HG03095 (cell line): Measurements from ENCODE around the gene EFCAB9.

Source experiments
- ATAC-seq: cut with Tn5 transposase; IDR thresholded peaks from one replicate; pipeline ENCODE4 v1.9.1; 2021; ENCODE audit warnings: moderate library complexity; ENCODE audit not compliant: unreplicated experiment

Gene EFCAB9

GRCh38 chr5:172165465-172165864 lies 28.5 kb upstream of the EFCAB9 start:
- ATAC-seq: no peak

- no peak for ATAC-seq
Measured at GRCh38 chr5:172166030-172166826, 27.7 kb upstream of the EFCAB9 start.

GRCh38 chr5:172167895-172168294 lies 26.1 kb upstream of the EFCAB9 start:
- no peak for ATAC-seq

- ATAC-seq: no peak
Measured at GRCh38 chr5:172168311-172168710, 25.7 kb upstream of the EFCAB9 start.

DNA sequence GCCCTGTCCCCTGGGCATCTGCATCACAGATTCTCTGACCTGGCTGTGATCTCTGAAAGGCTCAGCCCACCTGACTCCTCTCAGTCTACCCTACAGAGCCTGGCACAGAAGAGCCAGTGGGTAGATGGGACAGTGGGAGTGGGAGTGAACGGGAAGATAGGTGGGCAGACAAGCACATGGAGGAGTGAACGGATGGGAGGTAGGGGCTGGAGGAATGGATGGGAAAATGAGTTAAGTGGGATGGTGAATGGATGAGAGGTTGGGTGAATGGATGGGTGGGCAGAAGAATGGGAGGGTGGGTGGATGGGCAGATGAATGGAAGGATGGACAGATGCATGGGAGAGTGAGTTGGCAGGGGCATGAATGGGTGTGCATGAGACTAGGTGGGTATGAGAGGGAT lies 24.8 kb upstream of the EFCAB9 start:
- no peak for ATAC-seq

DNA sequence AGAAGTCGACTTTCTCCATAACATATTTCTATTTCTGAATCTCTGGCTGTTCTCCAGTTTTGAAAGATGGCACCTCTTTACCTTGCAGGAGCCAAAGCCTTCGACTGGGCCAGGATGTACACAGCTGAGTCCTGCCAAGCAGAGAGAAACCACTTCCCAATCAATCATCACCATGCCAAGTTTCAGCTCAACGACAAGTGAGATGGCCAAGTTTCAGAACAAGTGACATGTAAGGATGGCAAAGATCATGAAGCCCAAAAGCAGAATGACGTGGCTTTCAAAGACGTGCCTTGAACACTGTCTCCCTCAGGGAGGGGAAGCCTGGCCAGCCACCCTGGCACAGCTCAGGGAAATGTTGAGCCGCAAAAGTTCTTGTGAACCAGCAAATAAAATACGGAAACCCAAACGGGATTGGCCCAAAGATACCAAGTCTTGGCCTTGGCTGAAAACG lies 23.7 kb upstream of the EFCAB9 start:
- ATAC-seq: no peak

DNA sequence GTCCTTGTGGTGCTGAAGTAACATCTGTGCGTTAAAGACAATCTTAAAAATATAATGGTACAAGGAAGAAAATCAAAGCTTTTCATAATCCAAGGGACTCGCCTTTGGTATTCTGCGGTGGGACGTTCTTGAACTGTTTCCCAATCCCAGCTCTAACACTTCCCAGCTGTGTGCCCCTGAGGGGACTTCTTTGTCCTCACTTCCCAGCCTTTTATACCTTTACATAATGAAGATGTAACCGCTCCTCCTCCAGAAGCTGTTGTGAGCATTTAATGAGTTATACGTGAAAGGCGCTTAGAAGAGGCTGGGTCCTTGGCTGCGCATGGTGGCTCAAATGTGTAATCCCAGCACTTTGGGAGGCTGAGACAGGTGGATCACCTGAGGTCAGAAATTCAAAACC lies 22.9 kb upstream of the EFCAB9 start:
- ATAC-seq: no peak

GRCh38 chr5:172172912-172173563 lies 20.9 kb upstream of the EFCAB9 start:
- ATAC-seq: no peak

- no peak for ATAC-seq
Measured at GRCh38 chr5:172173564-172174153, 20.3 kb upstream of the EFCAB9 start.

GRCh38 chr5:172175263-172175719 lies 18.7 kb upstream of the EFCAB9 start:
- ATAC-seq: peak; percentile 37

GRCh38 chr5:172177176-172177575 lies 16.8 kb upstream of the EFCAB9 start:
- no peak for ATAC-seq

- no peak for ATAC-seq
Measured at GRCh38 chr5:172178301-172178987, 15.5 kb upstream of the EFCAB9 start.

DNA sequence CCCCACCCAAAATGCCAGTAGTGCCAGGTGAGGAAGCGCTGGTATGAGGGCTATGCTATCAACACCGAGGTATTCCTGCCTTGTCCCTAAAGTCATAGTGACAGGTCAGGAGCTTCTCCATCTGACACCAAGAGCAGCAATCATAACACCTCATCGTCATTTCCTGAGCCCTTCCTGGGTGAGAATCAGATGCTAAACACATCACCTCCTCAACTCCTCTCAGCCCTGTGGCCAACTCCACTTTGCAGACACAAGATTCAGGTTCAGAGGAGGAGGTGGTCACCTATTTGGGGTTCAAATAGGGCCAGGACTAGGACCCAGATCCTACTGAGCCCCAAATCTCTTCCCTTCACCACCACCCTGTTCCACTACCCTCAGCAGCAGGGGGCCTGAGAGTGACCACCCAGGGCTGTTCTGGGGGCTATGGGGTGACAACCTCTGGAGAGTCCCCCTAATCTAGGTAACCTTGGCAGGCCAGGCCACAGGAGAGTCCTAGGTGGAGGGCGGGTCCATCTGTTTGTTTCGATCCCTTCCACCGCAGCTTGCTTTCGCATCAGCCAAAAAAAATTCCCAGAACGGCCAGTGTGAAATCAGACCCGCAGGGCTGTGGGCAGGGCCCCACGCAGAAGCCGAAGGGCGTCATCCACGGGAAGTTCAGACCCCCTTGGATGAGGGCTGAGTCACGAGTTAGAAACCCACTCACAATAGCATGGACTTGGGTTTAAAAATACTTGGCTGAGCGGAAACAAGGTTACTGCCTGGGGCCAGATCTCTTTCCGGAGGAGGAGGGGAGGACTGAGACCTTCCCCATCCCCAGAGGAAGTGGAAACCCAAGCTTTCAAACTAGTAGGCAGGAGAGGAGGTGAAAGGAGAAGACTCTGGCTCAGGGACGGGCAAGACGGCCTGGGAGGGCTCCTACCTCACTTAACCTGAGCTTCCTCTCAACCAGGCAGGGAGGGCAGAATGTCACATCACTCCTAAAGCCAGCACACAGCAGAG lies 14.7 kb upstream of the EFCAB9 start:
- ATAC-seq: peak; percentile 35

DNA sequence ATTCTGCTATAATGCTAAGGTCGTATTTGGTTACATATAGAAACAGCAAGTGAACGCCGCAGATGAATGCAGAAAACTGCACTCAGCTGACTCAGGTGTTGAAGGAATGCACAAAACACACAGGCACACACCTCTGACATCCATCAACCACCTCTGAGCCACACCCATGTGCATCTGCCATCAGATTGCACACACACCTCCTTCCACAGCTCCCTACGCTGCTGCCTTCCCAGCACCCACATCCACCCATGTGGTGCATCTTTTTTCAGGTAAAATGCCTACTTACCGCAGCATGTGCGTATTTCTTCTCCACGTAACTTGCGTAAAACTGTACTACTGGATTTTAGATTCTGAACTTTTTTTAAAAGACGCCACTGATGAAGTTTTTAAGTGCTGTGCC lies 13.0 kb upstream of the EFCAB9 start:
- ATAC-seq: no peak

DNA sequence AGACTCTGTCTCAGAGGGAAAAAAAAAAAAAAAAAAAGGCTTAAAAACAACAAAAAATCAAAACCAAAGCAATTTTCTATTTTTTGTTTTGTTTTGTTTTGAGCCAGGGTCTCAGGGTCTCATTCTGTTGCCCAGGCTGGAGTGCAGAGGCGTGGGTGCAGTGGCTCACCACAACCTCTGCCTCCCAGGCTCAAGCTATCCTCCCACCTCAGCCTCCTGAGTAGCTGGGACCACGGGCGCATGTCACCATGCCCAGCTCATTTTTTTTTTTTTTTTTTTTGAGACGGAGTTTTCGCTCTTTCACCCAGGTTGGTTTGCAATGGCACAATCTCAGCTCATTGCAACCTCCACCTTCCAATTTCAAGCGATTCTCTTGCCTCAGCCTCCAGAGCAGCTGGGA lies 11.7 kb upstream of the EFCAB9 start:
- no peak for ATAC-seq

- ATAC-seq: no peak
Measured at GRCh38 chr5:172183881-172184280, 10.1 kb upstream of the EFCAB9 start.

GRCh38 chr5:172185096-172185461 lies 8.9 kb upstream of the EFCAB9 start:
- ATAC-seq: no peak

- ATAC-seq: no peak
Measured at GRCh38 chr5:172186114-172186695, 7.8 kb upstream of the EFCAB9 start.

DNA sequence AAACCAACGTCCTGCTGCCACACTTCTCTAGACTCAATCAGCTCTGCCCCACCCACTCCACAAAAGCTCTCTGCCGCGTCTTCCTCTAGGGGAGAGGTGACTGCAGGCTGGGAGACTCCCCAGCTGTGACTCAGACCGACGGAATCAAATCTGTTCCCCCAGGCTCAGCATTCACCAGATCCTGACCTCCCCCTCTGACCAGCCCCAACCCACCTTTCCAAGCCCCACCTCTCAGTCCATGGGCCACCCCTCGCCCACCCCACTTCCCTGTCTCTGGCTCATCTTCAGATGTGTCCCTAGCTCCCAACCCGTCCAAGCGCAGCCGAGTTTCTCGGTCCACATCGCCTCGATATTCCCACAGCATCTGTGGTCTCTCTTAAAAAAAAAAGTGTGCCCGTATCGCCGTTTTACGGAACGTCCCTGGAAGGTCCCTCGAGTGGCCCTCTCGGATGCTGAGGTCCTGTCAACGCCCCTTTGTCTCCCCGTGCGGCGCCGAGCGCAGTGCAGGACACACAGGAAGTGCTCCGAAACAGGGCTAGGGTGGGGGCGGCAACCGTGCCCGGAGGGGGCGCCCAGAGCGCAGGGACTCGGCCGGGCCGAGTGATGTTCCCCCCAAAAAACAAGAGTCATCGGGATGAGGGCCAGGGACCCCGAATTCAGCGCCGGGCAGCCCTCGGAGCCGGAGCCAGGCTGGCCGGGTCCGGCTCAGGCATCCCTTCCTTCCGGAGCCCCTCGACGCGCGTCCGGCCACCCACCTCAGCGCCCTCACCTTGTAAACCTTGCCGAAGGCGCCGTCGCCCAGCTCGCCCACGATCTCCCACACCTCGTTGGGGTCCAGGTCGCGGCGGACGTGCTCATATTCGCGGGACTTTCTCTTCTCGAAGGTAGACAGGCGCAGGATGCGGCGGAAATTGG lies 6.6 kb upstream of the EFCAB9 start:
- ATAC-seq: peak; percentile 21
